HEK293 (cell line): ENCODE measurements around the gene OXSR1.

Experiments used
- CTCF ChIA-PET: fragments of 350-600 bp; formaldehyde crosslinking; extraction: SDS; loops from one replicate; lab custom pipeline; 2021; ENCODE audit warnings: antibody characterized with exemption; lab: Yijun Ruan, JAX
- POLR2A ChIA-PET: fragments of 300-600 bp; formaldehyde crosslinking; extraction: SDS; loops from one replicate; lab custom pipeline; 2020; ENCODE audit warnings: antibody characterized with exemption, inconsistent platforms; lab: Yijun Ruan, JAX
- H3K27ac ChIP-seq: fragments of 200-500 bp; sonication (Bioruptor generic); 2 replicates; pipeline ENCODE4 v1.5.1; 2014; ENCODE audit warnings: low read depth, low read length, control low read depth, inconsistent platforms; ENCODE audit errors: extremely low read depth
- H3K36me3 ChIP-seq, 2 experiments: fragments of 200-500 bp in 1 of 2; sonication (Bioruptor generic) in 1 of 2; 1 replicate in 1 of 2; 2 replicates in 1 of 2; pipeline ENCODE4 v1.5.1; 2014 to 2017; ENCODE audit warnings: inconsistent platforms in 2 of 2, low read length in 2 of 2; ENCODE audit not compliant: control insufficient read depth in 2 of 2, insufficient read depth in 1 of 2
- H3K4me1 ChIP-seq: fragments of 200-500 bp; sonication (Bioruptor generic); 2 replicates; pipeline ENCODE4 v1.5.1; 2014; ENCODE audit warnings: mild to moderate bottlenecking, low read length, inconsistent platforms; ENCODE audit not compliant: control insufficient read depth, insufficient read depth
- H3K4me3 ChIP-seq: 2 replicates; pipeline ENCODE4 v1.5.1; 2011; ENCODE audit warnings: low read depth, mild to moderate bottlenecking, control low read depth, low read length, moderate library complexity
- H3K9me3 ChIP-seq: fragments of 200-500 bp; sonication (Bioruptor generic); 2 replicates; pipeline ENCODE4 v1.5.1; 2014; ENCODE audit warnings: low read depth, low read length, inconsistent platforms; ENCODE audit not compliant: control insufficient read depth, insufficient read depth
- GLIS1 ChIP-seq: fragments of 450-650 bp; formaldehyde crosslinking; IDR thresholded peaks from 2 replicates; pipeline ENCODE4 v1.5.1; 2016; ENCODE audit warnings: missing biosample characterization, missing genetic modification characterization
- HOXA7 ChIP-seq: sonication (generic); formaldehyde crosslinking; IDR thresholded peaks from 2 replicates; pipeline ENCODE4 v1.8.1; 2022; ENCODE audit warnings: missing genetic modification reagents, borderline replicate concordance
- HOXC10 ChIP-seq: sonication (generic); formaldehyde crosslinking; IDR thresholded peaks from 2 replicates; pipeline ENCODE4 v1.8.1; 2023; ENCODE audit warnings: mild to moderate bottlenecking, missing genetic modification reagents
- KLF16 ChIP-seq: fragments of 450-650 bp; formaldehyde crosslinking; IDR thresholded peaks from 2 replicates; pipeline ENCODE4 v1.5.1; 2017; ENCODE audit warnings: missing biosample characterization, missing genetic modification characterization
- KLF9 ChIP-seq: fragments of 450-650 bp; formaldehyde crosslinking; IDR thresholded peaks from 2 replicates; pipeline ENCODE4 v1.5.1; 2016; ENCODE audit warnings: missing biosample characterization, missing genetic modification characterization, low read depth
- MYNN ChIP-seq: fragments of 450-650 bp; formaldehyde crosslinking; IDR thresholded peaks from 2 replicates; pipeline ENCODE4 v1.5.1; 2016; ENCODE audit warnings: missing biosample characterization, missing genetic modification characterization, borderline replicate concordance
- RBAK ChIP-seq: fragments of 450-650 bp; formaldehyde crosslinking; IDR thresholded peaks from 2 replicates; pipeline ENCODE4 v1.5.1; 2016; ENCODE audit warnings: missing biosample characterization, missing genetic modification characterization
- SP2 ChIP-seq: fragments of 450-650 bp; formaldehyde crosslinking; IDR thresholded peaks from 2 replicates; pipeline ENCODE4 v1.5.1; 2016; ENCODE audit warnings: missing biosample characterization, missing genetic modification characterization
- YY2 ChIP-seq: fragments of 450-650 bp; formaldehyde crosslinking; IDR thresholded peaks from 2 replicates; pipeline ENCODE4 v1.5.1; 2016; ENCODE audit warnings: missing biosample characterization, missing genetic modification characterization
- ZBTB11 ChIP-seq: fragments of 450-650 bp; formaldehyde crosslinking; conservative IDR thresholded peaks from 2 replicates; pipeline ENCODE4 v1.5.1; 2016; ENCODE audit warnings: low read depth, missing biosample characterization, missing genetic modification characterization
- ZBTB17 ChIP-seq: fragments of 450-650 bp; formaldehyde crosslinking; IDR thresholded peaks from 2 replicates; pipeline ENCODE4 v1.5.1; 2016; ENCODE audit warnings: missing biosample characterization, missing genetic modification characterization
- ZBTB26 ChIP-seq: fragments of 450-650 bp; formaldehyde crosslinking; optimal IDR thresholded peaks from 2 replicates; pipeline ENCODE3; 2016; ENCODE audit warnings: missing biosample characterization, mild to moderate bottlenecking, missing genetic modification characterization
- ZNF157 ChIP-seq: fragments of 450-650 bp; formaldehyde crosslinking; IDR thresholded peaks from 2 replicates; pipeline ENCODE4 v1.5.1; 2016; ENCODE audit warnings: missing biosample characterization, missing genetic modification characterization
- ZNF221 ChIP-seq: fragments of 450-650 bp; formaldehyde crosslinking; IDR thresholded peaks from 2 replicates; pipeline ENCODE4 v1.5.1; 2017; ENCODE audit warnings: missing biosample characterization, missing genetic modification characterization, borderline replicate concordance
- ZNF596 ChIP-seq: fragments of 450-650 bp; IDR thresholded peaks from 2 replicates; pipeline ENCODE4 v1.5.0; 2018; ENCODE audit warnings: missing biosample characterization, mild to moderate bottlenecking, missing genetic modification characterization, moderate library complexity
- ZNF626 ChIP-seq: fragments of 450-650 bp; sonication (Bioruptor Pico); formaldehyde crosslinking; IDR thresholded peaks from 2 replicates; pipeline ENCODE4 v1.5.1; 2018; ENCODE audit warnings: missing biosample characterization, missing genetic modification characterization, inconsistent platforms
- ZNF629 ChIP-seq: fragments of 450-650 bp; formaldehyde crosslinking; IDR thresholded peaks from 2 replicates; pipeline ENCODE4 v1.5.1; 2017; ENCODE audit warnings: missing biosample characterization, missing genetic modification characterization
- ZNF654 ChIP-seq: fragments of 450-650 bp; formaldehyde crosslinking; IDR thresholded peaks from 2 replicates; pipeline ENCODE4 v1.5.1; 2016; ENCODE audit warnings: low read depth, missing biosample characterization, missing genetic modification characterization
- ZNF692 ChIP-seq: fragments of 450-650 bp; formaldehyde crosslinking; IDR thresholded peaks from 2 replicates; pipeline ENCODE4 v1.5.1; 2016; ENCODE audit warnings: missing biosample characterization, missing genetic modification characterization
- ZNF76 ChIP-seq: fragments of 450-650 bp; formaldehyde crosslinking; IDR thresholded peaks from 2 replicates; pipeline ENCODE4; 2016; ENCODE audit warnings: low read depth, missing biosample characterization, missing genetic modification characterization, borderline replicate concordance
- ZSCAN16 ChIP-seq: fragments of 450-650 bp; formaldehyde crosslinking; IDR thresholded peaks from 2 replicates; pipeline ENCODE4 v1.5.1; 2016; ENCODE audit warnings: missing biosample characterization, missing genetic modification characterization
- ZSCAN18 ChIP-seq: fragments of 450-650 bp; formaldehyde crosslinking; IDR thresholded peaks from 2 replicates; pipeline ENCODE4 v1.5.1; 2016; ENCODE audit warnings: missing biosample characterization, missing genetic modification characterization
- ZSCAN30 ChIP-seq: fragments of 450-650 bp; IDR thresholded peaks from 2 replicates; pipeline ENCODE4 v1.5.1; 2018; ENCODE audit warnings: missing biosample characterization, mild to moderate bottlenecking, missing genetic modification characterization, moderate library complexity

OXSR1 gene

GRCh38 chr3:38148311-38148882 lies 16.9 kb upstream of the OXSR1 start:
- no peak overlapping the region for H3K27ac ChIP-seq
- no peak overlapping the region for H3K4me3 ChIP-seq
- no peaks in the 10 kb centered on the region for H3K36me3 ChIP-seq
- CTCF ChIA-PET: no interaction called here
- TF ChIP-seq ZSCAN30 (tag by site-specific recombination): no peak
- TF ChIP-seq ZNF596 (tag by site-specific recombination): no peak
- no peak for TF ChIP-seq HOXA7 (CRISPR knock-in tag)
- TF ChIP-seq ZNF654: no peak
- no peak for TF ChIP-seq KLF16
- TF ChIP-seq KLF9 (tag by site-specific recombination): no peak
- no peak for TF ChIP-seq ZNF692 (tag by site-specific recombination)
- TF ChIP-seq ZNF76: no peak
- TF ChIP-seq ZSCAN16 (tag by site-specific recombination): no peak
- no peaks in the 10 kb centered on the region for H3K9me3 ChIP-seq
- POLR2A ChIA-PET: interaction anchor here (0.7 to 1.6 kb wide), 2 partner anchors 12 to 58 kb away, joined by 4 to 5 read pairs; partner anchors contain the start of gene ACAA1
- no peaks in the 10 kb centered on the region for H3K4me1 ChIP-seq

- ChIA-PET CTCF (no interaction called here), POLR2A (no interaction called here)
- Histone ChIP-seq H3K36me3 (no peaks in the 10 kb centered on the region), H3K27ac (no peak overlapping the region), H3K4me1 (peaks cover 4% of the 10 kb centered on the region; the same call in 1 of the 2 replicates), H3K9me3 (no peaks in the 10 kb centered on the region), H3K4me3 (no peak overlapping the region)
- TF ChIP-seq ZSCAN30 (tag by site-specific recombination) (no peak), ZNF157 (tag by site-specific recombination) (no peak), ZBTB17 (tag by site-specific recombination) (no peak), GLIS1 (tag by site-specific recombination) (no peak), SP2 (no peak), YY2 (tag by site-specific recombination) (no peak), ZNF626 (tag by site-specific recombination) (no peak), HOXC10 (no peak), ZNF629 (tag by site-specific recombination) (no peak), ZBTB26 (tag by site-specific recombination) (no peak), ZBTB11 (no peak), ZSCAN18 (tag by site-specific recombination) (no peak), MYNN (tag by site-specific recombination) (no peak), ZNF221 (no peak), RBAK (no peak), ZNF692 (tag by site-specific recombination) (no peak)
Measured at GRCh38 chr3:38149708-38150107, 15.6 kb upstream of the OXSR1 start.
